Gastrocnemius medialis (tissue), 4 donors: ENCODE results near the gene PTPRN2. TPM values are rescaled to one million over a fixed set of nuclear protein-coding genes. Genes with fewer than 3 reads are reported as not detected.
"Not testable (repeated sequence)": the region's sequence is repeated elsewhere in the genome, so short reads cannot be mapped to it uniquely, and the experiment has no call there.

Experiments
- ATAC-seq, 2 donors: fragments of 150-250 bp; one replicate each; pipeline ENCODE4 v1.9.1; 2016
- DNase-seq, 2 donors: peaks; one replicate each; pipeline ENCODE4 v3.0.0-alpha.2; 2019
- H3K27ac ChIP-seq, 4 donors: fragments of 200-600 bp; sonication (generic); 1 replicate in 1 of 4; 2 replicates in 3 of 4; pipeline ENCODE4 v1.5.1; 2016 to 2018; ENCODE audit warnings: mild to moderate bottlenecking in 2 of 4, moderate library complexity in 1 of 4
- H3K27me3 ChIP-seq, 3 donors: fragments of 200-600 bp; sonication (generic) in 2 of 3; 1 replicate in 1 of 3; 2 replicates in 2 of 3; pipeline versions ENCODE4 v1.5.1 to v1.6.0; 2016 to 2019; ENCODE audit warnings: mild to moderate bottlenecking in 1 of 3, moderate library complexity in 1 of 3
- H3K36me3 ChIP-seq, 2 donors: fragments of 200-600 bp; sonication (generic) in 1 of 2; one replicate each; pipeline ENCODE4 v1.5.1; 2017 to 2018
- H3K4me1 ChIP-seq, 2 donors: fragments of 200-600 bp; sonication (generic) in 1 of 2; one replicate each; pipeline ENCODE4 v1.5.1; 2016 to 2017; ENCODE audit warnings: mild to moderate bottlenecking in 2 of 2
- H3K4me3 ChIP-seq, 4 donors: fragments of 200-600 bp; sonication (generic) in 3 of 4; 1 replicate in 1 of 4; 2 replicates in 3 of 4; pipeline ENCODE4 v1.5.1; 2016 to 2019; ENCODE audit warnings: mild to moderate bottlenecking in 2 of 4
- H3K9me3 ChIP-seq, 3 donors: fragments of 200-600 bp; sonication (generic) in 2 of 3; 1 replicate in 1 of 3; 2 replicates in 2 of 3; pipeline ENCODE4 v1.5.1; 2016 to 2019
- CTCF ChIP-seq, 5 experiments: fragments of 450-650 bp in 3 of 5; fragments of 200-600 bp in 2 of 5; sonication (generic) in 2 of 5; IDR thresholded peaks in 4 of 5; conservative IDR thresholded peaks in 1 of 5; 1 replicate in 4 of 5; 2 replicates in 1 of 5; pipeline ENCODE4 v1.5.1; 2016 to 2019; ENCODE audit warnings: antibody characterized with exemption in 5 of 5, mild to moderate bottlenecking in 3 of 5, moderate library complexity in 3 of 5
- POLR2A ChIP-seq, 2 donors: fragments of 450-650 bp; IDR thresholded peaks; one replicate each; pipeline ENCODE4 v1.6.1; 2017; ENCODE audit warnings: antibody characterized with exemption in 2 of 2, mild to moderate bottlenecking in 2 of 2, moderate library complexity in 2 of 2
- in situ Hi-C, 4 donors: fragments of 200-750 bp; cut with MboI; loops; one replicate each; pipeline versions ENCODE4 v1.15.0 to v1.8.0; 2017; ENCODE audit warnings: low sequenced_read_pairs in 4 of 4
- intact Hi-C: fragments of 100-400 bp; cut with DNase I; formaldehyde crosslinking; loops from one replicate; pipeline ENCODE4 v1.15.1; 2023; ENCODE audit warnings: low total_unique reads
- total RNA-seq, 4 donors: library from RNA; depleted of rRNA; stranded (reverse); fragments of >200 nt; gene quantifications; one replicate each; pipeline versions ENCODE4 v1.1.0 to v1.2.3, GENCODE V29; 2016

PTPRN2 gene
- total RNA-seq, 4 donors from 2014 or later: 0.66 to 0.85 (median 0.81) TPM

GRCh38 chr7:158350166-158350900 is 237.3 kb downstream of the PTPRN2 start:
- Histone ChIP-seq H3K4me3 (no peak overlapping the region), H3K27ac (no peak overlapping the region), H3K4me1 (no peaks in the 10 kb centered on the region), H3K36me3 (no peaks in the 10 kb centered on the region), H3K9me3 (no peaks in the 10 kb centered on the region), H3K27me3 (no peaks in the 10 kb centered on the region)
- DNase-seq: no peak
- intact Hi-C loops: no loop called here
- TF ChIP-seq POLR2A (IDR thresholded peaks at IDR 0.05): no peak
- no peak for TF ChIP-seq CTCF (IDR thresholded peaks at IDR 0.05 in 4 of 5, conservative IDR thresholded peaks at IDR 0.05 in 1 of 5)
- ATAC-seq: no peak
- in situ Hi-C loops: no loop called here

- in situ Hi-C loops (no loop called here), intact Hi-C loops (no loop called here)
- no peaks in the 10 kb centered on the region for H3K36me3 ChIP-seq
- H3K27ac ChIP-seq: no peak overlapping the region
- no peaks in the 10 kb centered on the region for H3K27me3 ChIP-seq
- ATAC-seq (no peak), DNase-seq (no peak)
- no peak overlapping the region for H3K4me3 ChIP-seq
- TF ChIP-seq POLR2A (IDR thresholded peaks at IDR 0.05) (no peak), CTCF (IDR thresholded peaks at IDR 0.05 in 4 of 5, conservative IDR thresholded peaks at IDR 0.05 in 1 of 5) (no peak)
- H3K4me1 ChIP-seq: no peaks in the 10 kb centered on the region
- H3K9me3 ChIP-seq: no peaks in the 10 kb centered on the region
Measured at GRCh38 chr7:158348446-158348845, 239.2 kb downstream of the PTPRN2 start.

GRCh38 chr7:158348039-158348438 is 239.6 kb downstream of the PTPRN2 start:
- H3K36me3 ChIP-seq, ATAC-seq, in situ Hi-C loops: not testable (repeated sequence)

GRCh38 chr7:158345731-158346130 is 241.9 kb downstream of the PTPRN2 start:
- intact Hi-C loops (no loop called here), in situ Hi-C loops (no loop called here)
- no peaks in the 10 kb centered on the region for H3K36me3 ChIP-seq
- no peaks in the 10 kb centered on the region for H3K27me3 ChIP-seq
- no peaks in the 10 kb centered on the region for H3K9me3 ChIP-seq
- H3K4me1 ChIP-seq: no peaks in the 10 kb centered on the region
- H3K27ac ChIP-seq: no peak overlapping the region
- TF ChIP-seq CTCF (IDR thresholded peaks at IDR 0.05 in 4 of 5, conservative IDR thresholded peaks at IDR 0.05 in 1 of 5) (no peak), POLR2A (IDR thresholded peaks at IDR 0.05) (no peak)
- DNase-seq: no peak
- H3K4me3 ChIP-seq: no peak overlapping the region
- no peak for ATAC-seq

More at GRCh38 chr7:158348039-158348438, 239.6 kb downstream of the PTPRN2 start:
- H3K4me1 ChIP-seq, H3K9me3 ChIP-seq, H3K27me3 ChIP-seq, H3K4me3 ChIP-seq, DNase-seq, H3K27ac ChIP-seq, intact Hi-C loops: not testable (repeated sequence)

GRCh38 chr7:158344706-158345300 is 242.8 kb downstream of the PTPRN2 start:
- Histone ChIP-seq H3K36me3 (no peaks in the 10 kb centered on the region), H3K9me3 (no peaks in the 10 kb centered on the region), H3K4me3 (no peak overlapping the region), H3K27me3 (no peaks in the 10 kb centered on the region), H3K4me1 (no peaks in the 10 kb centered on the region), H3K27ac (no peak overlapping the region)
- no peak for DNase-seq
- no peak for TF ChIP-seq POLR2A (IDR thresholded peaks at IDR 0.05)
- no peak for ATAC-seq
- in situ Hi-C loops (no loop called here), intact Hi-C loops (no loop called here)
